NB4 (cell line): Measurements from ENCODE around the gene L1CAM.

Experiments
- MYC ChIP-seq: IDR thresholded peaks from 2 replicates; pipeline ENCODE4 v1.6.1; 2011; ENCODE audit warnings: low read depth, low read length
- POLR2A ChIP-seq: IDR thresholded peaks from 2 replicates; pipeline ENCODE4 v1.6.1; 2011; ENCODE audit warnings: mild to moderate bottlenecking; ENCODE audit not compliant: insufficient read length; ENCODE audit errors: extremely low read depth
- TF ChIP-seq, protein P1 (sequence below): IDR thresholded peaks from one replicate; pipeline ENCODE4 v1.5.1; 2012; ENCODE audit warnings: low read depth, low read length

DNA sequence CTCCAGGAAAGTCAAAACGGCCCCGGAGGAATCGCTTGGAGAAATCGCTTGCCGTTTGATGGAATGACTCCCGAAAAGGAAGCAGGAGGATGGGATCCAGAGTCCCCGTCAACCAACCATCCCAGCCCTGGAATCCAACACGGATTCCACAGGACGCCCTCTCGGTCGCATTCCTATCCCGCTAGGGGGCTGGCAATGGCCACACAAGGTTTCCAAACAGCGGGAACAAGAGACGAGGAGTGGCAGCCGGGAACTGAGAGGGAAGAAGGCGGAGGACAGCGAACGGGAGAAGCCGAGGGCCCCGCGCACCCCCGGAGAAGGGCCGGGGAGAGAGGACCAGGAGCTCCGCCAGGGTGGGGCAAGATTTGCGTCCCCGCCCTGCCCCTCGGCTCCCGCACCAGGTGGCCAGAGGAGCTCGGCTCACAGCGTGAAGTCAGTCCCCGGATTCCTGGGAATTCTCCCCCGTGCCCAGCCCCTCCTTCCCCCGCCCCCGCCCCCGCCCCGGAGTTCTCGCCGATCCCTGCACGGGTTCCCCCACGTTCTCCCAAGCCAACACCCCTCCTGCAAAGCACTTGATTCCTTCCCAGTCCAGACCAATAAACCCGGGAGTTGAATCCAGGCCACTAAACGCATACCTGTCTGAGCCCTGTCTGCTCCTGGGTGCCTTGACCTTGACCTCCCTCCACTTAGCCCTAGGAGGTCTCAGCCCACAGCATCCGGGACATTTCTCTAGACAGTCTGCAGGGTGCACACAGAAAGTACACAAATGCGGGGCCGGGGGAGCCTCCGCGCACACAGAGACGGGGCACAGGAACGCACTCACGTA is 57.0 kb downstream of the L1CAM start:
- TF ChIP-seq, protein P1, sequence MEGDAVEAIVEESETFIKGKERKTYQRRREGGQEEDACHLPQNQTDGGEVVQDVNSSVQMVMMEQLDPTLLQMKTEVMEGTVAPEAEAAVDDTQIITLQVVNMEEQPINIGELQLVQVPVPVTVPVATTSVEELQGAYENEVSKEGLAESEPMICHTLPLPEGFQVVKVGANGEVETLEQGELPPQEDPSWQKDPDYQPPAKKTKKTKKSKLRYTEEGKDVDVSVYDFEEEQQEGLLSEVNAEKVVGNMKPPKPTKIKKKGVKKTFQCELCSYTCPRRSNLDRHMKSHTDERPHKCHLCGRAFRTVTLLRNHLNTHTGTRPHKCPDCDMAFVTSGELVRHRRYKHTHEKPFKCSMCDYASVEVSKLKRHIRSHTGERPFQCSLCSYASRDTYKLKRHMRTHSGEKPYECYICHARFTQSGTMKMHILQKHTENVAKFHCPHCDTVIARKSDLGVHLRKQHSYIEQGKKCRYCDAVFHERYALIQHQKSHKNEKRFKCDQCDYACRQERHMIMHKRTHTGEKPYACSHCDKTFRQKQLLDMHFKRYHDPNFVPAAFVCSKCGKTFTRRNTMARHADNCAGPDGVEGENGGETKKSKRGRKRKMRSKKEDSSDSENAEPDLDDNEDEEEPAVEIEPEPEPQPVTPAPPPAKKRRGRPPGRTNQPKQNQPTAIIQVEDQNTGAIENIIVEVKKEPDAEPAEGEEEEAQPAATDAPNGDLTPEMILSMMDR, result no peak
- no peak for TF ChIP-seq POLR2A
- TF ChIP-seq MYC, result no peak
